ENCODE results near the gene SCAMP5. TPM values are rescaled to one million over a fixed set of nuclear protein-coding genes. Genes with fewer than 3 reads are reported as not detected.

Gene SCAMP5, protein sequence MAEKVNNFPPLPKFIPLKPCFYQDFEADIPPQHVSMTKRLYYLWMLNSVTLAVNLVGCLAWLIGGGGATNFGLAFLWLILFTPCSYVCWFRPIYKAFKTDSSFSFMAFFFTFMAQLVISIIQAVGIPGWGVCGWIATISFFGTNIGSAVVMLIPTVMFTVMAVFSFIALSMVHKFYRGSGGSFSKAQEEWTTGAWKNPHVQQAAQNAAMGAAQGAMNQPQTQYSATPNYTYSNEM
- total RNA-seq (2022; extraction: Qiagen RNA extraction), result 10.4 to 12.6 TPM (median 10.5 TPM) in 5 replicates

DNA sequence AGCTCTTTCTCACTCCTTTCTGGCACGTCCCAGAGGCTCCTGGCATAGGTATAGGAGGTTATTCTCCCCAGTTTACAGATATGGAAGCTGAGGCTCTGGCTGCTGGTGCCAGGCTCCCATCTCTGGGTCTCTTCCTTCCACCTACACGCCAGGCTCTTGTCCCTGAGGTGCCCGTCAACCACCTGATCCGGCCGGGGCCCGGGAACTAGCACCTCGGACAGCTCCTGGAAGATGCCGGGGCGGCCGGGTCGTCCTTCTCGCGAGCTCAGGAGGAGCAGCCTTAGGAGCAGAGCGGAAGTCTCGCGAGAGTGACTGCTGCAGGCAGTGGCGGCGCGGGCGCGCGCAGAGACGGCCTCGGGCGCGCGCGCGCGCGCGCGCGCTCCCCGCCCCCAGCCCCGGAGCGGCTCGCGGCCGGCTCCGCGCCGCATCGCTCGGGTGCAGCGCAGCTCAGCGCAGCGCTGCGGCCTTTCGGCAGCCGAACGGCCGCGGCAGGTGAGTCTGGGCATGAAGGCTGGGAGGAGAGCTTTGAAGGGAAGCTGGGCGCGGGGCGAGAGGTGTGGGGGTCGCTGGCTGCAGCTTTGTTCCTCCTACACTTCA, at the start of gene SCAMP5:
SCAMP5 (plus strand) TSS at position 382 of the 597 bp plus-strand sequence. CDS start 16,277 bp downstream, outside the sequence.

DNA sequence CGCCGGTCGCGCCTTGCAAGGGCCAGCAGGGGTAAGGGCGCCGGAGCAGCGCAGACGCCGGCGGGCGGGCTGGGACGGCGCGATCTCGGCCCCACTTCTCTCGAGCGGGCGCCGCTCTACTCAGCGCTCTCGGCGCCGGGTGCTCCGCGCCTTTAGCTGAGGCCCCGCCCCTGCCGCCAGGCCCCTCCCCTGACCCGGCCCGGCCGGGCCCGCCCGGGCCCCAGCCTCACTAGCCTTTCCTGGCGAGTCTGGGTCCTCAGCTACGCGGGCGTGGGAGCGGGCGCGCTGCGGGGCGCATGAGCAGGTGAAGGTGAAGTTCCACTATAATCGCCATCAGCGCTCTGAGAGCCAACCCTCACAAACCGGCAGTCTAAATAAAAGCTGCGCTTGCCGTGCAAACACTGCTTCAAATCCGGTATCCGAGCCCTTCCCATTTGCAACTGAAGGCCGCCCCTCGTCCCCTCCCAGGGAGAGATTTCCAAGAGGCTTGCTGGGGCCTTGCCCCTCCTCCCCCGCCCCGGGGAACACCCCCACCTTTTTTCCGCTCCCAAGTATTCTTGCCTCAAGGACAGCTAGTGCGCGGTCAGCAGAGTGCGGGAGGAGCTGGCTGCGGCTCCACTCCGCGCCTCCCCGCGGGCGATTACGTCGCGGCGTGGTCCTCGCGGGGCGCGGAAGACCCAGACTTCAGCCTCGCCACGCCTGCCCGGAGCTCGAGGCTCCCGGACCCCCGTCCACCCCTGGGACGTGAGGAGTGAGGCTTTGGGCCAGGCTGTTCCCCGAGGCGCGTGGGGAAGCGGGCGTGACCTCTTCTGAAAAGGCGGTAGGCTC, 38.5 kb upstream of the SCAMP5 start, which contains the start of gene RPP25:
RPP25 (minus strand) TSS at position 125 of the 828 bp plus-strand sequence. CDS start 189 bp downstream, outside the sequence.

DNA sequence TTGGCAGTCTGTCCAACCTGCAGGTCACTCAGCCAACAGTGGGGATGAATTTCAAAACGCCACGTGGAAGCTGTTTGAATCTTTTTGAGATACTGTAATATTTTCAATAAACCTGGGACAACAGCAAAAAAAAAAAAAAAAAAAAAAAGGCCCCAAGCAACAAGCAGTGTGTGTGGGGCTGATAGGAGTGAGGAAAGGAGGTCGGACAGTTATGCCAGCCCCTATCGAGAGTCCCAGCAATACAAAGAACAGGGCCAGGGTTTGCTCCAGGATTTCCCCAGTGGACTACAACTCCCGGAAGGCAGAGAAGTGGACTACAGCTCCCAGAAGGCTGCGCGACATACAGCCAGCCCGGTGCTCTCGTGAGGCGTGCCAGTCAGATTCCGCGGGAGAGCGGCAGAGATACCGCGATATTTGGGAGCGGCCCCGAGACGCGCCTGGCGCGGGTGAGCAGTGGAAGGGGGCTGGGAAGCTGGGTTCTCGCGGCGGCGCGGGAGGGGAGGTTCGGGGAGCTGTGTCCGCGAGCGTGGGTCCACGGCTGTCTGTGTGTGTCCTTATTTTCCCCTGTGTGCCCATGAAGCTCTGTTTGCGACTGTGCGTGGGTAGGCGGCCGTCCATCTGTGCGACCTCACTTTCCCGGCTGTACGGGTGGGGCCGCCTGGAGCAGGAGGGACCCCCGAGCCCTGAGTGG, 28.0 kb downstream of the SCAMP5 start, which contains the start of gene PPCDC:
PPCDC (plus strand) TSS at position 410 of the 691 bp plus-strand sequence. CDS start 4,729 bp downstream, outside the sequence.

Other genes starting within 250 kb of the SCAMP5 start
- gene CYP1A2, start 246.7 kb upstream of the SCAMP5 start, total RNA-seq (2022; extraction: Qiagen RNA extraction), result not detected in 5 replicates
- 56.2 to 70.7 TPM (median 66.9 TPM) in 5 replicates for gene CSK, start 213.5 kb upstream of the SCAMP5 start, total RNA-seq (2022; extraction: Qiagen RNA extraction)
- 0.04 TPM in 1 of 5 replicates, not detected in the others for gene LMAN1L, start 182.7 kb upstream of the SCAMP5 start, total RNA-seq (2022; extraction: Qiagen RNA extraction)
- 0.05 to 0.06 TPM in 2 of 5 replicates, not detected in the others for gene CPLX3, start 168.9 kb upstream of the SCAMP5 start, total RNA-seq (2022; extraction: Qiagen RNA extraction)
- gene ULK3, start 152.4 kb upstream of the SCAMP5 start, total RNA-seq (2022; extraction: Qiagen RNA extraction), result 21.0 to 36.3 TPM (median 29.4 TPM) in 5 replicates
- gene SCAMP2, start 122.2 kb upstream of the SCAMP5 start, total RNA-seq (2022; extraction: Qiagen RNA extraction), result 50.4 to 77.5 TPM (median 75.5 TPM) in 5 replicates
- gene MPI, start 105.5 kb upstream of the SCAMP5 start, total RNA-seq (2022; extraction: Qiagen RNA extraction), result 24.1 to 35.5 TPM (median 34.3 TPM) in 5 replicates
- 24.8 to 36.0 TPM (median 31.9 TPM) in 5 replicates for gene FAM219B, start 88.7 kb upstream of the SCAMP5 start, total RNA-seq (2022; extraction: Qiagen RNA extraction)
- 506 to 581 TPM (median 526 TPM) in 5 replicates for gene COX5A, start 57.5 kb upstream of the SCAMP5 start, total RNA-seq (2022; extraction: Qiagen RNA extraction)
- gene RPP25, start 38.8 kb upstream of the SCAMP5 start, total RNA-seq (2022; extraction: Qiagen RNA extraction), result 19.5 to 26.5 TPM (median 24.9 TPM) in 5 replicates
- 14.8 to 19.5 TPM (median 17.1 TPM) in 5 replicates for gene PPCDC, start 28.0 kb downstream of the SCAMP5 start, total RNA-seq (2022; extraction: Qiagen RNA extraction)
- 24.8 to 36.1 TPM (median 34.0 TPM) in 5 replicates for gene C15orf39, start 206.3 kb downstream of the SCAMP5 start, total RNA-seq (2022; extraction: Qiagen RNA extraction)

All from A549 treated with dexamethasone at 1 μM for 4 hours (cell line).